MCF 10A (cell line): Measurements from ENCODE around the gene PARD3. TPM values are rescaled to one million over a fixed set of nuclear protein-coding genes. Genes with fewer than 3 reads are reported as not detected.

Experiments
- BruUV-seq: library from RNA; stranded (reverse); fragments of 400-500 nt; replicated peaks from 2 replicates; lab custom pipeline; 2021; lab: Mats Ljungman, UMichigan
- CTCF ChIA-PET: fragments of 300-600 bp; sonication (Branson Sonifier 250); formaldehyde crosslinking; extraction: SDS; loops from one replicate; lab custom pipeline; 2021; ENCODE audit warnings: antibody characterized with exemption, inconsistent platforms; lab: Yijun Ruan, JAX
- POLR2A ChIA-PET: fragments of 300-600, 350-650 bp; sonication (Branson Sonifier 250); formaldehyde crosslinking; extraction: SDS; loops from one replicate; lab custom pipeline; 2020; ENCODE audit warnings: antibody characterized with exemption, inconsistent platforms; lab: Yijun Ruan, JAX
- DNase-seq: peaks from one replicate; pipeline ENCODE4 v3.0.0-alpha.2; 2018; ENCODE audit not compliant: unreplicated experiment
- H3K27ac Mint-ChIP-seq: one replicate; pipeline ENCODE4 v1.8.0; 2022; ENCODE audit warnings: mild to moderate bottlenecking, low read depth, mixed read lengths; ENCODE audit not compliant: unreplicated experiment
- H3K27me3 Mint-ChIP-seq: one replicate; pipeline ENCODE4 v1.8.0; 2022; ENCODE audit warnings: mixed read lengths; ENCODE audit not compliant: insufficient read depth, unreplicated experiment
- H3K36me3 Mint-ChIP-seq: one replicate; pipeline ENCODE4 v1.8.0; 2022; ENCODE audit warnings: mild to moderate bottlenecking, moderate library complexity, mixed read lengths; ENCODE audit not compliant: insufficient read depth, unreplicated experiment
- H3K4me1 Mint-ChIP-seq: one replicate; pipeline ENCODE4 v1.8.0; 2022; ENCODE audit warnings: mixed read lengths; ENCODE audit not compliant: insufficient read depth, unreplicated experiment
- H3K4me3 Mint-ChIP-seq: one replicate; pipeline ENCODE4 v1.8.0; 2022; ENCODE audit warnings: mild to moderate bottlenecking, moderate library complexity, mixed read lengths; ENCODE audit not compliant: unreplicated experiment
- H3K9me3 Mint-ChIP-seq: one replicate; pipeline ENCODE4 v1.8.0; 2022; ENCODE audit warnings: mixed read lengths; ENCODE audit not compliant: unreplicated experiment
- CTCF ChIP-seq: fragments of 200-600 bp; IDR thresholded peaks from one replicate; pipeline ENCODE4 v1.8.0; 2022; ENCODE audit warnings: antibody characterized with exemption, mild to moderate bottlenecking; ENCODE audit not compliant: unreplicated experiment
- intact Hi-C: fragments of 100-400 bp; cut with micrococcal nuclease; formaldehyde crosslinking; loops from 2 replicates; pipeline ENCODE4 v1.14.1; 2022
- total RNA-seq: library from RNA; stranded (reverse); gene quantifications from 2 replicates; pipeline ENCODE4 v1.2.3, GENCODE V29; 2022

The PARD3 gene
- total RNA-seq, 1 experiment from 2014 or later: 70.0 TPM

GRCh38 chr10:34670081-34670480 is 145.0 kb downstream of the PARD3 start:
- Mint-ChIP-seq H3K4me1 (peaks cover 18% of the 10 kb centered on the region), H3K27me3 (no peaks in the 10 kb centered on the region), H3K4me3 (no peak overlapping the region), H3K27ac (no peak overlapping the region), H3K9me3 (no peaks in the 10 kb centered on the region), H3K36me3 (no peaks in the 10 kb centered on the region)
- TF ChIP-seq CTCF: no peak
- no TSS peak for BruUV-seq
- ChIA-PET CTCF (no interaction called here), POLR2A (no interaction called here)
- DNase-seq: no peak
- intact Hi-C loops: no loop called here

- Mint-ChIP-seq H3K27me3 (no peaks in the 10 kb centered on the region), H3K4me1 (peaks cover 24% of the 10 kb centered on the region), H3K9me3 (no peaks in the 10 kb centered on the region), H3K36me3 (no peaks in the 10 kb centered on the region), H3K27ac (no peak overlapping the region), H3K4me3 (no peak overlapping the region)
- BruUV-seq: no TSS peak
- no peak for DNase-seq
- no peak for TF ChIP-seq CTCF
- CTCF ChIA-PET: no interaction called here
- intact Hi-C loops: loop anchor here (5.0 kb wide), 2 partner anchors 143 to 303 kb away; no protein-coding TSS in a partner anchor
- POLR2A ChIA-PET: no interaction called here
Observed at GRCh38 chr10:34669079-34669478, 146.0 kb downstream of the PARD3 start.

DNA sequence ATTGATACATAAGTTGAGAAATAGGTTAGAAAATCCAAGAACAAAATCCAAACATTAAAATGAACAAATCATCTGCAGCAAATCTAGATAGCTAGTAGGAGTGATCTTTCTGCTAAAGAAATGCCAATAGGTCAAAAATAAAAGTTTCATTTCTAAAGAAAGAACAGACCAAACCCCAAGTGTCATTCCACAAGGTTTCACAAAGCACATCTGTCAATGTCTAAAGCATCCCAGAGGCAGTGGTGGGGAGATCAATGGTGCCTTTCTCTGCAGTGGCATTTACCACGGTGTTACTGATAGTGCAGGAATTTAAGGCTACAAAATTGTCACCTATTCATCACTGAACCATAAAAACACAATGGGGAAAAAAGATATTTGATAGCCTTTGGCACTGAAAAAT is 147.9 kb downstream of the PARD3 start:
- peak overlapping the region; percentile 87 for H3K27ac Mint-ChIP-seq
- POLR2A ChIA-PET: interaction anchor here (0.6 to 2.3 kb wide), 6 partner anchors 44 to 339 kb away, joined by 3 to 9 read pairs (median 3); no protein-coding TSS in a partner anchor
- no peaks in the 10 kb centered on the region for H3K27me3 Mint-ChIP-seq
- intact Hi-C loops: loop anchor here (2.0 to 5.0 kb wide), 3 partner anchors 145 to 360 kb away; no protein-coding TSS in a partner anchor
- BruUV-seq: no TSS peak
- no peak overlapping the region for H3K4me3 Mint-ChIP-seq
- H3K4me1 Mint-ChIP-seq: peaks cover 24% of the 10 kb centered on the region
- CTCF ChIA-PET: interaction anchor here (0.6 to 2.6 kb wide), 4 partner anchors 15 to 327 kb away, joined by 3 to 10 read pairs (median 6); no protein-coding TSS in a partner anchor
- H3K9me3 Mint-ChIP-seq: no peaks in the 10 kb centered on the region
- TF ChIP-seq CTCF: no peak
- no peak for DNase-seq
- H3K36me3 Mint-ChIP-seq: peaks cover 6% of the 10 kb centered on the region

- no TSS peak for BruUV-seq
- Mint-ChIP-seq H3K36me3 (peaks cover 6% of the 10 kb centered on the region), H3K27me3 (no peaks in the 10 kb centered on the region), H3K4me3 (peak overlapping the region; percentile 57), H3K9me3 (no peaks in the 10 kb centered on the region), H3K4me1 (peaks cover 24% of the 10 kb centered on the region), H3K27ac (peak overlapping the region; percentile 87)
- POLR2A ChIA-PET: interaction anchor here (0.6 to 2.3 kb wide), 10 partner anchors 10 to 976 kb away, joined by 3 to 9 read pairs (median 3); no protein-coding TSS in a partner anchor
- intact Hi-C loops: loop anchor here (1.0 to 5.0 kb wide), 5 partner anchors 55 to 361 kb away; no protein-coding TSS in a partner anchor
- TF ChIP-seq CTCF: peak; percentile 73
- DNase-seq: peak; percentile 90
- CTCF ChIA-PET: interaction anchor here (0.6 to 2.6 kb wide), 10 partner anchors 14 to 536 kb away, joined by 3 to 10 read pairs (median 4); no protein-coding TSS in a partner anchor
Observed at GRCh38 chr10:34666008-34666704, 148.9 kb downstream of the PARD3 start.
